ENCODE measurements around the gene TMEM181.
"Not testable (repeated sequence)": the region's sequence is repeated elsewhere in the genome, so short reads cannot be mapped to it uniquely, and the experiment has no call there.

GRCh38 chr6:158614606-158615005, 54.7 kb downstream of the TMEM181 start:
- TF ChIP-seq, protein P1, sequence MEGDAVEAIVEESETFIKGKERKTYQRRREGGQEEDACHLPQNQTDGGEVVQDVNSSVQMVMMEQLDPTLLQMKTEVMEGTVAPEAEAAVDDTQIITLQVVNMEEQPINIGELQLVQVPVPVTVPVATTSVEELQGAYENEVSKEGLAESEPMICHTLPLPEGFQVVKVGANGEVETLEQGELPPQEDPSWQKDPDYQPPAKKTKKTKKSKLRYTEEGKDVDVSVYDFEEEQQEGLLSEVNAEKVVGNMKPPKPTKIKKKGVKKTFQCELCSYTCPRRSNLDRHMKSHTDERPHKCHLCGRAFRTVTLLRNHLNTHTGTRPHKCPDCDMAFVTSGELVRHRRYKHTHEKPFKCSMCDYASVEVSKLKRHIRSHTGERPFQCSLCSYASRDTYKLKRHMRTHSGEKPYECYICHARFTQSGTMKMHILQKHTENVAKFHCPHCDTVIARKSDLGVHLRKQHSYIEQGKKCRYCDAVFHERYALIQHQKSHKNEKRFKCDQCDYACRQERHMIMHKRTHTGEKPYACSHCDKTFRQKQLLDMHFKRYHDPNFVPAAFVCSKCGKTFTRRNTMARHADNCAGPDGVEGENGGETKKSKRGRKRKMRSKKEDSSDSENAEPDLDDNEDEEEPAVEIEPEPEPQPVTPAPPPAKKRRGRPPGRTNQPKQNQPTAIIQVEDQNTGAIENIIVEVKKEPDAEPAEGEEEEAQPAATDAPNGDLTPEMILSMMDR (IDR thresholded peaks at IDR 0.05; ENCODE audit: low read depth, low read length): not testable (repeated sequence)
- TF ChIP-seq EZH2phosphoT487 (IDR thresholded peaks at IDR 0.05; ENCODE audit: low read depth): not testable (repeated sequence)

All from OCI-LY3 (cell line).